Nephron progenitor cell (in vitro differentiated cells): ENCODE results near the gene MOB3A.
"Not testable (repeated sequence)": the region's sequence is repeated elsewhere in the genome, so short reads cannot be mapped to it uniquely, and the experiment has no call there.

Source experiments
- DNase-seq: peaks from one replicate; pipeline ENCODE4 v3.0.0; 2021
- H3K27ac Mint-ChIP-seq: 2 replicates; pipeline ENCODE4 v1.8.0; 2021; ENCODE audit warnings: mild to moderate bottlenecking, moderate library complexity, mixed read lengths
- H3K27me3 Mint-ChIP-seq: 2 replicates; pipeline ENCODE4 v1.8.0; 2021; ENCODE audit warnings: mild to moderate bottlenecking, low read depth, mixed read lengths; ENCODE audit not compliant: poor library complexity
- H3K36me3 Mint-ChIP-seq: 2 replicates; pipeline ENCODE4 v1.8.0; 2021; ENCODE audit warnings: low read depth, mixed read lengths
- H3K4me1 Mint-ChIP-seq: 2 replicates; pipeline ENCODE4 v1.8.0; 2021; ENCODE audit warnings: mixed read lengths
- H3K4me3 Mint-ChIP-seq: 2 replicates; pipeline ENCODE4 v1.8.0; 2021; ENCODE audit warnings: mild to moderate bottlenecking, moderate library complexity, mixed read lengths
- H3K9me3 Mint-ChIP-seq: 2 replicates; pipeline ENCODE4 v1.8.0; 2021; ENCODE audit warnings: mild to moderate bottlenecking, moderate library complexity, mixed read lengths
- TF ChIP-seq, protein P1 (sequence below): fragments of 200-600 bp; sonication (generic); IDR thresholded peaks from 2 replicates; pipeline ENCODE4 v1.5.0; 2021; ENCODE audit warnings: antibody characterized with exemption

MOB3A gene

DNA sequence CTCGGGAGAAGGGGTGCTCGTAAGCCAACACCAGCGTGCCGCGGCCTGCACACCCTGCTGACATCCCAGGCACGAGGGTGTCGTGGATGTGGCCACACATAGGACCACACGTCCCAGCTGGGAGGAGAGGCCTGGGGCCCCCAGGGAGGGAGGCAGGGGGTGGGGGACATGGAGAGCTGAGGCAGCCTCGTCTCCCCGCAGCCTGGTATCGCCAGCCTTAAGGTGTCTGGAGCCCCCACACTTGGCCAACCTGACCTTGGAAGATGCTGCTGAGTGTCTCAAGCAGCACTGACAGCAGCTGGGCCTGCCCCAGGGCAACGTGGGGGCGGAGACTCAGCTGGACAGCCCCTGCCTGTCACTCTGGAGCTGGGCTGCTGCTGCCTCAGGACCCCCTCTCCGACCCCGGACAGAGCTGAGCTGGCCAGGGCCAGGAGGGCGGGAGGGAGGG, 3.0 kb upstream of the MOB3A start:
- no peak overlapping the region for H3K27ac Mint-ChIP-seq
- H3K27me3 Mint-ChIP-seq = no peaks in the 10 kb centered on the region
- H3K9me3 Mint-ChIP-seq = peaks cover under 1% of the 10 kb centered on the region
- no peak overlapping the region for H3K4me3 Mint-ChIP-seq
- TF ChIP-seq, protein P1, sequence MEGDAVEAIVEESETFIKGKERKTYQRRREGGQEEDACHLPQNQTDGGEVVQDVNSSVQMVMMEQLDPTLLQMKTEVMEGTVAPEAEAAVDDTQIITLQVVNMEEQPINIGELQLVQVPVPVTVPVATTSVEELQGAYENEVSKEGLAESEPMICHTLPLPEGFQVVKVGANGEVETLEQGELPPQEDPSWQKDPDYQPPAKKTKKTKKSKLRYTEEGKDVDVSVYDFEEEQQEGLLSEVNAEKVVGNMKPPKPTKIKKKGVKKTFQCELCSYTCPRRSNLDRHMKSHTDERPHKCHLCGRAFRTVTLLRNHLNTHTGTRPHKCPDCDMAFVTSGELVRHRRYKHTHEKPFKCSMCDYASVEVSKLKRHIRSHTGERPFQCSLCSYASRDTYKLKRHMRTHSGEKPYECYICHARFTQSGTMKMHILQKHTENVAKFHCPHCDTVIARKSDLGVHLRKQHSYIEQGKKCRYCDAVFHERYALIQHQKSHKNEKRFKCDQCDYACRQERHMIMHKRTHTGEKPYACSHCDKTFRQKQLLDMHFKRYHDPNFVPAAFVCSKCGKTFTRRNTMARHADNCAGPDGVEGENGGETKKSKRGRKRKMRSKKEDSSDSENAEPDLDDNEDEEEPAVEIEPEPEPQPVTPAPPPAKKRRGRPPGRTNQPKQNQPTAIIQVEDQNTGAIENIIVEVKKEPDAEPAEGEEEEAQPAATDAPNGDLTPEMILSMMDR = no peak
- peaks cover 24% of the 10 kb centered on the region for H3K4me1 Mint-ChIP-seq
- H3K36me3 Mint-ChIP-seq = peaks cover 18% of the 10 kb centered on the region
- DNase-seq = no peak

DNA sequence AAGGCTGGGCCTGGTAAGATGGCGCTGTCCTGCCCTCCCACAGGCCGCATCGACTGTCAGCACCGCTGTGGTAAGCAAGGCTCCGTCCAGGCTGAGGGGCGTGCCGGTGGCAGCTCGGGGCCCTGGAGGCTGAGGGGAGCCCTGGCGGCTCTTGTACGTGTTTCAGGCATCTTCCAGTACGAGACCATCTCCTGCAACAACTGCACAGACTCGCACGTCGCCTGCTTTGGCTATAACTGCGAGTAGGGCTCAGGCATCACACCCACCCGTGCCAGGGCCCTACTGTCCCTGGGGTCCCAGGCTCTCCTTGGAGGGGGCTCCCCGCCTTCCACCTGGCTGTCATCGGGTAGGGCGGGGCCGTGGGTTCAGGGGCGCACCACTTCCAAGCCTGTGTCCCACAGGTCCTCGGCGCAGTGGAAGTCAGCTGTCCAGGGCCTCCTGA, 1.8 kb upstream of the MOB3A start:
- Mint-ChIP-seq H3K4me3 (no peak overlapping the region), H3K9me3 (no peaks in the 10 kb centered on the region), H3K27me3 (no peaks in the 10 kb centered on the region), H3K27ac (no peak overlapping the region), H3K4me1 (peaks cover 32% of the 10 kb centered on the region), H3K36me3 (peaks cover 10% of the 10 kb centered on the region)
- TF ChIP-seq, protein P1 = no peak
- DNase-seq = no peak

DNA sequence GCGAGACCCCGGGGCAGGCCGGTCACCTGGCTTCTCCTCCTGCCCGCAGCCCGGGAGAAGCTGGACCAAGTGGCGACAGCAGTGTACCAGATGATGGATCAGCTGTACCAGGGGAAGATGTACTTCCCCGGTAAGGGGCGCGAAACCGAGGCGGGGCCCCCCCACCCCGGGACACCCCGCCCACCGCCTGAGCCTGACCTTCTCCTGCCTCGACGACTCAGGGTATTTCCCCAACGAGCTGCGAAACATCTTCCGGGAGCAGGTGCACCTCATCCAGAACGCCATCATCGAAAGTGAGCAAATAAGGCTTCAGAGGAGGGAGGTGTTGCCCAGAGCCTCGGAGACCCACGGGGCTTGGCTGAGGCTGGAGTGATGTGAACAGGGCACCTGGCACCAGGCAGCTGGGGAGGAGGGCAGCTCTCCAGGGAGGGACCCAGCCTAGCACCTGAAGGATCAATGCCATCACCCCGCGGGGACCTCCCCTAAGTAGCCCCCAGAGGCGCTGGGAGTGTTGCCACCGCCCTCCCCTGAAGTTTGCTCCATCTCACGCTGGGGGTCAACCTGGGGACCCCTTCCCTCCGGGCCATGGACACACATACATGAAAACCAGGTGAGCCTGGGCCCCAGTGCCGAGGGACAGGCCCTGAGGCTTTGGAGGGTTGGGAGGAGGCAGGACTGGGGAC, 1.2 kb upstream of the MOB3A start:
- no peaks in the 10 kb centered on the region for H3K27me3 Mint-ChIP-seq
- peaks cover 32% of the 10 kb centered on the region for H3K4me1 Mint-ChIP-seq
- DNase-seq = no peak
- H3K9me3 Mint-ChIP-seq = no peaks in the 10 kb centered on the region
- H3K36me3 Mint-ChIP-seq = peaks cover 10% of the 10 kb centered on the region
- peak overlapping the region; percentile 80 for H3K4me3 Mint-ChIP-seq
- H3K27ac Mint-ChIP-seq = no peak overlapping the region
- TF ChIP-seq, protein P1 = no peak

DNA sequence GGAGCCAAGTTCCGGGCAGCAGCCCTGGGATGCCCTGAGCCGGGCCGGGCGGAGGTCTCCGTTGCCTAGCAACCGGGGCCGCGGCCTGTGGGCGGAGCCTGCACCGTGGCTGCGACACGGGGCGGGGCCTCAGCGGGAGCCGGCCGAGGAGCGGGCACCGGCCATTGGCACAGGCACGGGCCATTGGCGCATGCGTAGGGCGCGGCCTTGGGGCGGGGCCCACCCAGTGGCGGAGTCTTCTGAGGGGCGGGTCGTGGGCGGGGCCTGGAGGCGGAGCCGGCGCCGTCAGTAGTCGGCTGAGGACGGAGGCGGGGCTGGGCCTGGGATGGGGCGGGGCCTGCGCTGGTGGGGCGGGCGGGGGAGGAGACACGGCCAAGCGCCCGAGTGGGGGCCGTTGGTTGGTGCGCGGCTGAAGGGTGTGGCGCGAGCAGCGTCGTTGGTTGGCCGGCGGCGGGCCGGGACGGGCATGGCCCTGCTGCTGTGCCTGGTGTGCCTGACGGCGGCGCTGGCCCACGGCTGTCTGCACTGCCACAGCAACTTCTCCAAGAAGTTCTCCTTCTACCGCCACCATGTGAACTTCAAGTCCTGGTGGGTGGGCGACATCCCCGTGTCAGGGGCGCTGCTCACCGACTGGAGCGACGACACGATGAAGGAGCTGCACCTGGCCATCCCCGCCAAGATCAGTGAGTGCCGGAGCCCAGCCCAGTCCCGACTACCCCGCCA, 515 bp upstream of the MOB3A start, which contains the start of gene IZUMO4:
Gene IZUMO4 (plus strand): TSS at position 436 of the 723 bp plus-strand sequence. CDS start 31 bp downstream, at position 467.
- Mint-ChIP-seq H3K27me3 (no peaks in the 10 kb centered on the region), H3K4me1 (peaks cover 32% of the 10 kb centered on the region)
- TF ChIP-seq, protein P1 = peak; percentile 13

DNA sequence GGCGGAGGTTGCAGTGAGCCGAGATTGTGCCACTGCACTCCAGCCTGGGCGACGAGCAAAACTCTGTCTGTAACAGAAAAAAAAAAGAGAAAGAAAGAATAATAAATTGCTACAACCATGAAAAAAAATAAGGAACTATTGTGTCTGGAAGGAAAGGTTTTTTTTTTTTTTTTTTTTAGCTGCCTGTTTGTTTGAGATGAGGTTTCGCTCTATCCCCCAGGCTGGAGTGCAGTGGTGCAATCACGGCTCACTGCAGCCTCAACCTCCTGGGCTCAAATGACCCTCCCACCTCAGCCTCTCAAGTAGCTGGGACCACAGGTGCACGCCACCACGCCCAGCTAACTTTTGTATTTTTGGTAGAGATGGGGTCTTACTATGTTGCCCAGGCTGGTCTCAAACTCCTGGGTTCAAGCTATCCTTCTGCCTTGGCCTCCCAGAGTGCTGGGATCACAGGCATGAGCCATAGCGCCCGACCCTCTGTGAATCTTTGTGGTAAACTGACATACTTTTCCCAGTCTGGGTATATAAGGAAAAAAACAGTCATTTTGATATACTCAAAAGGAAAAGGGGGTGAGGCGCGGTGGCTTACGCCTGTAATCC, 4.1 kb downstream of the MOB3A start:
- not testable (repeated sequence) for H3K4me3 Mint-ChIP-seq, H3K27ac Mint-ChIP-seq, H3K27me3 Mint-ChIP-seq, H3K36me3 Mint-ChIP-seq, H3K9me3 Mint-ChIP-seq, DNase-seq
- H3K4me1 Mint-ChIP-seq = peaks cover 62% of the 10 kb centered on the region

More for the DNA sequence above, 515 bp upstream of the MOB3A start, which contains the start of gene IZUMO4:
- H3K36me3 Mint-ChIP-seq = peaks cover 4% of the 10 kb centered on the region
- peak within 1 kb of the TSS; percentile 89 for H3K4me3 Mint-ChIP-seq
- peak; percentile 100 for DNase-seq
- no peaks in the 10 kb centered on the region for H3K9me3 Mint-ChIP-seq
- H3K27ac Mint-ChIP-seq = peak within 1 kb of the TSS; percentile 96

DNA sequence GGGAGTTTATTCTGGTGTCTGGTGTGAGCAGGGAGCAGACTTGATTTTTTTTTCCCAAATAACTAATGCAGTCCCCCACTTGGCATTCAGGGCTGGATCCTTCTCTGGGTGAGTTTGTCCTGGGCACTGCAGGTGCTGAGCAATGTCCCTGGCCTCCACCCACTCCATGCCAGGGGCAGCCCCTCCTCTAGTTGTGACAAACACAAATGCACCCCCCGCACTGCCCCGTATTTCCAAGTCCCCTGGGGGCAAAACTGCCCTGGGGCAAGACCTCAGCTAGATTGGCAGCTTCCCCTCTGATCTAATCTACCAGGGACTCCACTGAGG, 6.4 kb downstream of the MOB3A start:
- H3K4me1 Mint-ChIP-seq = peaks cover 60% of the 10 kb centered on the region
- TF ChIP-seq, protein P1 = no peak
- H3K36me3 Mint-ChIP-seq = peaks cover 5% of the 10 kb centered on the region
- no peak overlapping the region for H3K27ac Mint-ChIP-seq
- no peaks in the 10 kb centered on the region for H3K9me3 Mint-ChIP-seq
- H3K27me3 Mint-ChIP-seq = no peaks in the 10 kb centered on the region
- no peak for DNase-seq
- H3K4me3 Mint-ChIP-seq = no peak overlapping the region
